ENCODE results near the gene PPM1J.

DNA sequence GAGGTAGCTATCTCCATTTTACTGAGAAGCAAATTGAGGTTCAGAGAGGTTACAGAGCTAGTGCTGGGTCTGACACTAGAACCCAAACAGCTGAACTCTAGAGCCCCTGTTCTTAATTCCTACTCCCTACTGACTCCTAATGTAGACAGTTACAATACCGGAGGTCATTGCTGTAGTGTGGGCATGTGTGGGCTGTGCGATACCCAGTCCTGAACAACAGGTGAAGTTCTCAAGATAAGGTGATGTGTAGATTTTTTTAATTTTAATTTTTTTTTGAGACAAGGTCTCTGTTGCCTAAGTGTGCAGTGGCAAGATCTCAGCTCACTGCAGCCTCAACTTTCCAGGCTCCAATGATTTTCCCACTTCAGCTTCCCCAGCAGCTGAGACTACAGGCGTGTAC lies 6.6 kb downstream of the PPM1J start:
- TF ChIP-seq, protein P1, sequence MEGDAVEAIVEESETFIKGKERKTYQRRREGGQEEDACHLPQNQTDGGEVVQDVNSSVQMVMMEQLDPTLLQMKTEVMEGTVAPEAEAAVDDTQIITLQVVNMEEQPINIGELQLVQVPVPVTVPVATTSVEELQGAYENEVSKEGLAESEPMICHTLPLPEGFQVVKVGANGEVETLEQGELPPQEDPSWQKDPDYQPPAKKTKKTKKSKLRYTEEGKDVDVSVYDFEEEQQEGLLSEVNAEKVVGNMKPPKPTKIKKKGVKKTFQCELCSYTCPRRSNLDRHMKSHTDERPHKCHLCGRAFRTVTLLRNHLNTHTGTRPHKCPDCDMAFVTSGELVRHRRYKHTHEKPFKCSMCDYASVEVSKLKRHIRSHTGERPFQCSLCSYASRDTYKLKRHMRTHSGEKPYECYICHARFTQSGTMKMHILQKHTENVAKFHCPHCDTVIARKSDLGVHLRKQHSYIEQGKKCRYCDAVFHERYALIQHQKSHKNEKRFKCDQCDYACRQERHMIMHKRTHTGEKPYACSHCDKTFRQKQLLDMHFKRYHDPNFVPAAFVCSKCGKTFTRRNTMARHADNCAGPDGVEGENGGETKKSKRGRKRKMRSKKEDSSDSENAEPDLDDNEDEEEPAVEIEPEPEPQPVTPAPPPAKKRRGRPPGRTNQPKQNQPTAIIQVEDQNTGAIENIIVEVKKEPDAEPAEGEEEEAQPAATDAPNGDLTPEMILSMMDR (IDR thresholded peaks at IDR 0.05; ENCODE audit: insufficient read depth, low read length, poor library complexity, severe bottlenecking), result no peak
- TF ChIP-seq EZH2phosphoT487 (conservative IDR thresholded peaks at IDR 0.05; ENCODE audit: low read length), result no peak
